Activated T-cell treated with anti-CD3 and anti-CD28 coated beads, Interleukin-2, amount 50 U/mL, for 1 hour (primary cell): ENCODE results near the gene EXOC2.
"Not testable (repeated sequence)": the region's sequence is repeated elsewhere in the genome, so short reads cannot be mapped to it uniquely, and the experiment has no call there.

Experiments
- DNase-seq: peaks from one replicate; pipeline ENCODE4 v3.0.0-alpha.2; 2020

The EXOC2 gene

GRCh38 chr6:621931-622330 lies 71.0 kb downstream of the EXOC2 start:
- no peak for DNase-seq

- DNase-seq: no peak
These were observed 72.0 kb downstream of the EXOC2 start for GRCh38 chr6:620950-621349.

- DNase-seq: no peak
These were observed 72.8 kb downstream of the EXOC2 start for GRCh38 chr6:620166-620565.

GRCh38 chr6:617456-618100 lies 75.4 kb downstream of the EXOC2 start:
- DNase-seq: no peak

GRCh38 chr6:613981-614380 lies 79.0 kb downstream of the EXOC2 start:
- DNase-seq: no peak

- DNase-seq: no peak
These were observed 81.0 kb downstream of the EXOC2 start for GRCh38 chr6:611928-612327.

GRCh38 chr6:610882-611281 lies 82.1 kb downstream of the EXOC2 start:
- DNase-seq: no peak

- no peak for DNase-seq
These were observed 83.0 kb downstream of the EXOC2 start for GRCh38 chr6:609905-610304.

GRCh38 chr6:606829-607379 lies 86.0 kb downstream of the EXOC2 start:
- DNase-seq: no peak

- not testable (repeated sequence) for DNase-seq
These were observed 87.0 kb downstream of the EXOC2 start for GRCh38 chr6:605895-606294.

- DNase-seq: no peak
These were observed 88.4 kb downstream of the EXOC2 start for GRCh38 chr6:604579-604978.

GRCh38 chr6:603265-603664 lies 89.7 kb downstream of the EXOC2 start:
- no peak for DNase-seq

GRCh38 chr6:599576-600448 lies 93.1 kb downstream of the EXOC2 start:
- no peak for DNase-seq

- DNase-seq: no peak
These were observed 99.1 kb downstream of the EXOC2 start for GRCh38 chr6:593907-594212.

- peak; percentile 38 for DNase-seq
These were observed 99.6 kb downstream of the EXOC2 start for GRCh38 chr6:593139-593906.

GRCh38 chr6:589090-589489 lies 103.8 kb downstream of the EXOC2 start:
- no peak for DNase-seq

GRCh38 chr6:586553-586952 lies 106.4 kb downstream of the EXOC2 start:
- DNase-seq: no peak

- no peak for DNase-seq
These were observed 109.3 kb downstream of the EXOC2 start for GRCh38 chr6:583635-584034.

GRCh38 chr6:583116-583515 lies 109.8 kb downstream of the EXOC2 start:
- no peak for DNase-seq

GRCh38 chr6:582370-582769 lies 110.6 kb downstream of the EXOC2 start:
- no peak for DNase-seq

GRCh38 chr6:579339-579738 lies 113.6 kb downstream of the EXOC2 start:
- no peak for DNase-seq

GRCh38 chr6:572596-573265 lies 120.2 kb downstream of the EXOC2 start:
- DNase-seq: no peak

GRCh38 chr6:571892-572291 lies 121.0 kb downstream of the EXOC2 start:
- no peak for DNase-seq
